Right cardiac atrium (tissue), 5 donors: ENCODE data around the gene MRPL21. TPM values are rescaled to one million over a fixed set of nuclear protein-coding genes. Genes with fewer than 3 reads are reported as not detected.
"Not testable (repeated sequence)": the region's sequence is repeated elsewhere in the genome, so short reads cannot be mapped to it uniquely, and the experiment has no call there.

Source experiments
- ATAC-seq, 2 donors: fragments of 200-7000 bp; cut with Tn5 transposase; one replicate each; pipeline versions ENCODE4 v1.8.0 to v1.9.1; 2020; ENCODE audit warnings: moderate library complexity in 2 of 2, mild to moderate bottlenecking in 1 of 2
- DNase-seq, 3 donors: peaks; one replicate each; pipeline ENCODE4 v3.0.0-alpha.2; 2020
- H3K27ac ChIP-seq: one replicate; pipeline ENCODE4 v1.5.1; 2013; ENCODE audit warnings: mild to moderate bottlenecking, low read length, control low read depth, moderate library complexity
- H3K27me3 ChIP-seq: one replicate; pipeline ENCODE4 v1.6.1; 2013; ENCODE audit not compliant: control insufficient read depth, insufficient read depth
- H3K4me1 ChIP-seq: one replicate; pipeline ENCODE4 v1.6.1; 2013; ENCODE audit warnings: low read length; ENCODE audit not compliant: control insufficient read depth, insufficient read depth
- H3K4me3 ChIP-seq: one replicate; pipeline ENCODE4 v1.5.1; 2013; ENCODE audit warnings: low read length, control low read depth
- H3K9me3 ChIP-seq: one replicate; pipeline ENCODE4 v1.6.1; 2013; ENCODE audit warnings: low read length; ENCODE audit not compliant: control insufficient read depth
- WGBS: extraction: QIAGEN DNeasy Blood & Tissue Kit; methylation state at CpG from one replicate; pipeline ENCODE4 v1.1.7; 2013; 5-methylcytosine and 5-hydroxymethylcytosine counted together
- intact Hi-C, 4 donors: fragments of 100-400 bp; cut with DNase I; formaldehyde crosslinking; loops; one replicate each; pipeline versions ENCODE4 v1.11.0 to v1.14.0; 2022 to 2023
- polyA plus RNA-seq: library from polyadenylated mRNA; stranded (reverse); fragments of 200-250 nt; gene quantifications from one replicate; pipeline ENCODE4 v1.2.3, GENCODE V29; 2013
- total RNA-seq, 4 donors: library from RNA; stranded (reverse); fragmentation: NEBNext Ultra II Directional; extraction: Animal tissue kit (Norgen Biotek cat#: 25700); gene quantifications; one replicate each; pipeline ENCODE4 v1.2.1, GENCODE V29; 2021
- donor health status: healthy with polysubstance abuse.
- donor health status: DM: no; HTN: yes; CAD: no.
- donor health status: DM: no; HTN: no; CAD: no.
- donor health status: DM: no; HTN: yes; CAD: no; lungs with severe emphysema.
- donor health status: DM: yes; HTN: yes; CAD: no.

MRPL21 gene
- total and polyA plus RNA-seq, 5 donors, result 57.3 to 144 (median 82.9) TPM

GRCh38 chr11:68863553-68864265, 39.9 kb downstream of the MRPL21 start:
- H3K4me3 ChIP-seq, result no peak overlapping the region
- intact Hi-C loops, result no loop called here
- no peaks in the 10 kb centered on the region for H3K9me3 ChIP-seq
- no peaks in the 10 kb centered on the region for H3K27me3 ChIP-seq
- H3K4me1 ChIP-seq, result no peaks in the 10 kb centered on the region
- DNase-seq (no peak), ATAC-seq (no peak)
- 95% methylated on average over 3 of the region's 3 CpGs for WGBS
- no peak overlapping the region for H3K27ac ChIP-seq

GRCh38 chr11:68862421-68862820, 41.2 kb downstream of the MRPL21 start:
- 83% methylated on average over 6 of the region's 6 CpGs for WGBS
- DNase-seq (no peak), ATAC-seq (no peak)
- Histone ChIP-seq H3K27ac (no peak overlapping the region), H3K4me3 (no peak overlapping the region), H3K27me3 (no peaks in the 10 kb centered on the region), H3K4me1 (no peaks in the 10 kb centered on the region), H3K9me3 (no peaks in the 10 kb centered on the region)
- intact Hi-C loops, result no loop called here

DNA sequence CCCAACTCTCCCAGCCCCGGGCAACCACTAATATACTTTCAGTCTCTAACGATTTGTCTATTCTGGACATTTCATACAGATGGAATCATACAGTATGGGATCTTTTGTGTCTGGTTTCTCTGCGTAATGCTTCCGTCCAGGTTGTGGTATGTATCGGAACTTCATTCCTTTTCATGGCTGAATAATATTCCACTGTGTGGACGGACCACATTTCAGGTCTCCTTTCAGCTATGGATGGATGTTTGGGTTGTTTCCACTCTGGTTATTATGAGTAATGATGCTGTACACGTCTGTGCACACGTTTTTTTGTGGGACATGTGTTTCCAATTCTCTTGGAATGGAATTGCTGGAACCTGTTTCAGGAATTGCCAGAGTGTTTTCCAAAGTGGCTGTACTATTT, 44.5 kb downstream of the MRPL21 start:
- intact Hi-C loops, result no loop called here
- Histone ChIP-seq H3K27ac (no peak overlapping the region), H3K4me1 (peaks cover 2% of the 10 kb centered on the region), H3K27me3 (no peaks in the 10 kb centered on the region), H3K9me3 (no peaks in the 10 kb centered on the region), H3K4me3 (no peak overlapping the region)
- WGBS, result 85% methylated on average over 8 of the region's 8 CpGs
- DNase-seq (no peak), ATAC-seq (no peak)

DNA sequence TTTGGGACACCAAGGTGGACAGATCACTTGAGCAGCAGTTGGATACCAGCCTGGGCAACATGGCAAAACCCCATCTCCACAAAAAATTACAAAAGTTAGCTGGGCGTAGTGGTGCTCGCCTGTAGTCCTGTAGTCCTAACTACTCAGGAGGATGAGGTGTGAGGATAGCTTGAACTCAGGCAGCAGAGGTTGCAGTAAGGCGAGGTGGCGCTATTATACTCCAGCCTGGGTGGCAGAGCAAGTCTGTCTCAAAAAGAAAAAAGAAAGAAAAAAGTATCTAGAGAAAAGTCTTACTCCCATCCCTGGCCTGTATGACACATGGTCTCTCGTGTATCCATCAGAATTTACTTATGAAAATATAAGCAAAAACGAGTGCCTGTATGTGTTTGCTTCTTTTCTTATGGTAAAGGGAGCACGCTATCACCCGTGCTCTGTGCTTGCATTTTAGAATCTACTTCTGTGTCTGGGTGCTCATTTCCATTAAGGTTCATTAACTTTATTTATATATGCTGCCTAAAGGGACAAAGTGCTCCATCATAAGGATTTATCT, 46.5 kb downstream of the MRPL21 start:
- DNase-seq (no peak), ATAC-seq (no peak)
- Histone ChIP-seq H3K4me3 (no peak overlapping the region), H3K9me3 (no peaks in the 10 kb centered on the region), H3K4me1 (peaks cover 2% of the 10 kb centered on the region), H3K27me3 (no peaks in the 10 kb centered on the region), H3K27ac (no peak overlapping the region)
- WGBS, result 91% methylated on average over 8 of the region's 8 CpGs
- intact Hi-C loops, result no loop called here

DNA sequence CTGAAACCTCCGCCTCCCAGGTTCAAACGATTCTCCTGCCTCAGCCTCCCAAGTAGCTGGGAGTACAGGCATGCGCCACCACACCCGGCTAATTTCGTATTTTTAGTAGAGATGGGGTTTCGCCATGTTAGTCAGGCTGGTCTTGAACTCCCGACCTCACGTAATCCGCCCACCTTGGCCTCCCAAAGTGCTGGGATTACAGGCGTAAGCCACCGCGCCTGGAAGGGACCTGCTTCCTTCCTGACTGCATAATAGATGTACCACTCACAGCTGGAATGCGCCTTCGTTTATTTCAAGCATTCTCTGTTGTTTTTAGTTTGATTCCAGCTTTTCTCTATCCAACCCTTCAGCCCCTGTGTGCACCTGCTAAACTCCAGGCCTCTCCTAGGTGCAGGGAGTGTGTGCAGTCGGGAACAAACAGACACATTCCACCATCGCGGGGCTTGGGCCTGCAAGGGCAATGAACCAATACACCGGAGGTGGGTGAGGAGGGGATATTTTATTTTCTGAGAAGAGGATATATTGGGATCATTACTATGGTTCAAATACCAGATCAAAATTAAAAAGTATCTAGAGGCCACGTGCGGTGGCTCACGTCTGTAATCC, 47.1 kb downstream of the MRPL21 start:
- H3K27ac ChIP-seq, ATAC-seq, H3K4me3 ChIP-seq, intact Hi-C loops, H3K27me3 ChIP-seq, DNase-seq, H3K4me1 ChIP-seq, H3K9me3 ChIP-seq: not testable (repeated sequence)
- 88% methylated on average over 21 of the region's 21 CpGs for WGBS

GRCh38 chr11:68855205-68855981, 48.2 kb downstream of the MRPL21 start:
- ATAC-seq, result peak; percentile 85 to 87
- Histone ChIP-seq H3K27ac (peak overlapping the region; percentile 7), H3K9me3 (no peaks in the 10 kb centered on the region), H3K4me3 (peak overlapping the region; percentile 31), H3K4me1 (peaks cover 2% of the 10 kb centered on the region), H3K27me3 (no peaks in the 10 kb centered on the region)
- 3% methylated on average over 62 of the region's 62 CpGs for WGBS
- intact Hi-C loops, result no loop called here
- peak in 2 of 3 donors; percentile 78 to 84 for DNase-seq

DNA sequence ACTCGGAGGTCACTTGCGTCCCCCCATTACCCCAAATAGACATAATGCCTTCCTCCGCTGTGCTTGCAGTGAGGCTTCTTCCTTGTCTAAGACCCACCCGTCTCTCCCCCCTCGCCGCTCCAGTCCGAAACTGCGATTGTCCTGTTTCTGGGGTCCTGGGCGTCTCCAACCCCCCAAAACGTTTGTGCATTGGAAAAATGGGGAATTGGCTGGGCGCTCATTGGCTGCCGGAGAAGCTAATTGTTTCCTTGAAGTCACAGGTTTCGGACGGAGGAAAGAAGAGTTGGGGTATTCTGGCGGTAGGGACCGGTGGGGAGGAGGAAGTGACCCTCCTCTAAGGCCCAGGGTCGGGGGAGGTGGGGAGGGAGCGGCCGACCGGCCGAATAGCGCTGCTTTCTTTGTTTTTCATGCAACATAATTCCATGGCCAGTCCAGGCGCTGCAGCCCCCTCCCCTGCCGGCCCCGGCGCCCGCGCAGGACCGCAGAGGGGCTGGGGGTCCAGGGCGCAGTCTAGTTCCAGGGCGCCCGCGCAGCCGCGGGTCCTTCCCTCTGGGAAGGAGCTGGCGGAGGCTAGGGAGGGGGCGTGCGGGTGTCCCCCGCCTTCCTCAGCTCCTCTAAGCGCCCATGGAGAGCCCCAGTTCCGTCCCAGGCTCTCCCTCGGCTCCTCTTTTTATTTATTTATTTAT, 49.2 kb downstream of the MRPL21 start:
- intact Hi-C loops, result no loop called here
- DNase-seq (no peak), ATAC-seq (peak; percentile 10 to 25)
- WGBS, result 20% methylated on average over 42 of the region's 42 CpGs
- H3K27ac ChIP-seq, result no peak overlapping the region
- no peaks in the 10 kb centered on the region for H3K27me3 ChIP-seq
- H3K4me3 ChIP-seq, result peak overlapping the region; percentile 27
- no peaks in the 10 kb centered on the region for H3K9me3 ChIP-seq
- H3K4me1 ChIP-seq, result peaks cover 2% of the 10 kb centered on the region

DNA sequence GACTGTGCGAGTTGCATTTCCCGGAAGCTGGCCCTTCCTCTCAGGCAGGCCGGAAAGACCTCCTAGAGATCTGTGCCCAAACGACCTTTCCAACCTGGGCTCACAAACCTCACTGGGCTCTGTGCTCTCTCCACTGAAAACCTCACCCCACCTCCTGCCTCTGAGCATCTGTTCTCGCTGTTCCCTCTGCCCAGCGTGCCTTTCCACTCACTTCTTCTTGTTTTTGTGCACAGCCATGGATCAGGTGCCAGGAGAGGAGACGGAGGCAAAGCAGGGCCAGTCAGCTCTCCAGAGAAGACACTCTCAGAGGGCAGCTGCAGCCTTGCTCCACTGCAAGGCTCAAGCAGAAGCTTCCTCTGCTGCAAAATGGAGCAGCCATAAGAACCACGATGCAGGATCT, 51.0 kb downstream of the MRPL21 start:
- H3K27ac ChIP-seq, result no peak overlapping the region
- H3K4me3 ChIP-seq, result no peak overlapping the region
- ATAC-seq, result no peak
- H3K27me3 ChIP-seq, result no peaks in the 10 kb centered on the region
- WGBS, result 78% methylated on average over 8 of the region's 8 CpGs
- peaks cover 2% of the 10 kb centered on the region for H3K4me1 ChIP-seq
- no peaks in the 10 kb centered on the region for H3K9me3 ChIP-seq
- no peak for DNase-seq
- intact Hi-C loops, result no loop called here

DNA sequence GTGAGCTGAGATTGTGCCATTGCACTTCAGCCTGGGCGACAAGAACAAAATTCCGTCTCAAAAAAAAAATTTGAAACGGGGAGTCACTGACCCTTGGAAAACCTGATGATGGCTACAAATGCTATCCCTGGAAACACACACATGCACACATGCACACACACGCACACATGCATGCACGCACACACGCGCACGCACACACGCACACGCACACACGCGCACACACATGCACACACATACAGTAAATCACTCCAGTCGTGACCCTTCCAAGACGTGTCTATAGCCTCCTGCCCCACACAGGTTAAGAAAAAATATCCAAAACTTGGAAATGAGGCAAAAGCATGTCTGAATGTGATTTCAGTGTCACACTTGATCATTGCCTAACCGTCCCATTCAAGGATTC, 55.2 kb downstream of the MRPL21 start:
- Histone ChIP-seq H3K27ac (no peak overlapping the region), H3K4me3 (no peak overlapping the region), H3K27me3 (no peaks in the 10 kb centered on the region), H3K9me3 (no peaks in the 10 kb centered on the region), H3K4me1 (no peaks in the 10 kb centered on the region)
- no peak for ATAC-seq
- WGBS, result 83% methylated on average over 15 of the region's 15 CpGs
- intact Hi-C loops, result no loop called here
- no peak for DNase-seq

- no peak for ATAC-seq
- Histone ChIP-seq H3K9me3 (no peaks in the 10 kb centered on the region), H3K4me1 (no peaks in the 10 kb centered on the region), H3K27me3 (no peaks in the 10 kb centered on the region), H3K27ac (no peak overlapping the region), H3K4me3 (no peak overlapping the region)
- no peak for DNase-seq
- 77% methylated on average over 4 of the region's 4 CpGs for WGBS
- intact Hi-C loops, result no loop called here
Observed at GRCh38 chr11:68847395-68847794, 56.2 kb downstream of the MRPL21 start.
